NCI-H187 treated with DMSO at 0.1 percent for 48 hours (cell line): ENCODE data around the gene GLIPR1.
"Not testable (repeated sequence)": the region's sequence is repeated elsewhere in the genome, so short reads cannot be mapped to it uniquely, and the experiment has no call there.

ENCODE experiments used
- DNase-seq: peaks from one replicate; lab custom pipeline; 2025; lab: John Stamatoyannopoulos, UW

The GLIPR1 gene

GRCh38 chr12:75480469-75480949 is at the start of gene GLIPR1:
GLIPR1 (plus strand) TSS chr12:75480755; CDS start chr12:75480881, 126 bp downstream.
- no peak for DNase-seq

- DNase-seq, result no peak
Measured at GRCh38 chr12:75432924-75433323, 47.6 kb upstream of the GLIPR1 start.

- DNase-seq, result no peak
Measured at GRCh38 chr12:75437564-75437963, 43.0 kb upstream of the GLIPR1 start.

GRCh38 chr12:75438059-75438754 is 42.3 kb upstream of the GLIPR1 start:
- no peak for DNase-seq

GRCh38 chr12:75439048-75439447 is 41.5 kb upstream of the GLIPR1 start:
- DNase-seq, result no peak

- no peak for DNase-seq
Measured at GRCh38 chr12:75439930-75440329, 40.6 kb upstream of the GLIPR1 start.

GRCh38 chr12:75441687-75442449 is 38.7 kb upstream of the GLIPR1 start:
- not testable (repeated sequence) for DNase-seq

- not testable (repeated sequence) for DNase-seq
Measured at GRCh38 chr12:75442454-75442853, 38.1 kb upstream of the GLIPR1 start.

GRCh38 chr12:75443709-75444108 is 36.8 kb upstream of the GLIPR1 start:
- no peak for DNase-seq

GRCh38 chr12:75444429-75445136 is 36.0 kb upstream of the GLIPR1 start:
- DNase-seq, result no peak

GRCh38 chr12:75445137-75445507 is 35.4 kb upstream of the GLIPR1 start:
- not testable (repeated sequence) for DNase-seq

GRCh38 chr12:75446857-75447256 is 33.7 kb upstream of the GLIPR1 start:
- no peak for DNase-seq

GRCh38 chr12:75447691-75448393 is 32.7 kb upstream of the GLIPR1 start:
- DNase-seq, result no peak

- no peak for DNase-seq
Measured at GRCh38 chr12:75452675-75453330, 27.8 kb upstream of the GLIPR1 start.

- DNase-seq, result no peak
Measured at GRCh38 chr12:75455839-75456238, 24.7 kb upstream of the GLIPR1 start.

- DNase-seq, result no peak
Measured at GRCh38 chr12:75457191-75457590, 23.4 kb upstream of the GLIPR1 start.

- not testable (repeated sequence) for DNase-seq
Measured at GRCh38 chr12:75457866-75458265, 22.7 kb upstream of the GLIPR1 start.

GRCh38 chr12:75459755-75460154 is 20.8 kb upstream of the GLIPR1 start:
- no peak for DNase-seq

- DNase-seq, result no peak
Measured at GRCh38 chr12:75460204-75460603, 20.4 kb upstream of the GLIPR1 start.

GRCh38 chr12:75471902-75472890 is 8.4 kb upstream of the GLIPR1 start:
- no peak for DNase-seq
